ENCODE results near the gene CFAP46.
"Not testable (repeated sequence)": the region's sequence is repeated elsewhere in the genome, so short reads cannot be mapped to it uniquely, and the experiment has no call there.

Gene CFAP46

GRCh38 chr10:132972986-132973902, 30.9 kb upstream of the CFAP46 start:
- Histone ChIP-seq H3K9ac (ENCODE audit: low read length in 5 of 5) (no peak overlapping the region), H3K9me3 (ENCODE audit: control insufficient read depth in 5 of 5, low read length in 5 of 5) (peaks cover 0 to 15% (median 6%) of the 10 kb centered on the region in 5 donors), H3K27me3 (ENCODE audit: control insufficient read depth in 5 of 5, insufficient read depth in 4 of 5, low read length in 5 of 5) (peaks cover 53 to 69% (median 57%) of the 10 kb centered on the region in 5 donors), H3K4me3 (ENCODE audit: low read depth in 1 of 5, low read length in 5 of 5) (no peak overlapping the region), H3K36me3 (ENCODE audit: control insufficient read depth in 5 of 5, insufficient read depth in 5 of 5, low read length in 5 of 5) (no peaks in the 10 kb centered on the region), H3K27ac (ENCODE audit: low read depth, low read length) (no peak overlapping the region), H3K4me1 (ENCODE audit: control insufficient read depth in 5 of 5, insufficient read depth in 5 of 5, low read length in 5 of 5) (no peaks in the 10 kb centered on the region)

GRCh38 chr10:132972149-132972985, 30.0 kb upstream of the CFAP46 start:
- H3K27ac ChIP-seq (ENCODE audit: low read depth, low read length), result no peak overlapping the region
- H3K4me1 ChIP-seq (ENCODE audit: control insufficient read depth in 5 of 5, insufficient read depth in 5 of 5, low read length in 5 of 5), result peaks cover 0 to 4% (median 0%) of the 10 kb centered on the region in 5 donors
- H3K9me3 ChIP-seq (ENCODE audit: control insufficient read depth in 5 of 5, low read length in 5 of 5), result peaks cover 0 to 15% (median 6%) of the 10 kb centered on the region in 5 donors
- H3K36me3 ChIP-seq (ENCODE audit: control insufficient read depth in 5 of 5, insufficient read depth in 5 of 5, low read length in 5 of 5), result no peaks in the 10 kb centered on the region
- H3K27me3 ChIP-seq (ENCODE audit: control insufficient read depth in 5 of 5, insufficient read depth in 4 of 5, low read length in 5 of 5), result peaks cover 53 to 64% (median 55%) of the 10 kb centered on the region in 5 donors
- no peak overlapping the region for H3K4me3 ChIP-seq (ENCODE audit: low read depth in 1 of 5, low read length in 5 of 5)
- H3K9ac ChIP-seq (ENCODE audit: low read length in 5 of 5), result no peak overlapping the region

- Histone ChIP-seq H3K4me3 (ENCODE audit: low read depth in 1 of 5, low read length in 5 of 5) (no peak overlapping the region), H3K4me1 (ENCODE audit: control insufficient read depth in 5 of 5, insufficient read depth in 5 of 5, low read length in 5 of 5) (peaks cover 0 to 4% (median 0%) of the 10 kb centered on the region in 5 donors), H3K27me3 (ENCODE audit: control insufficient read depth in 5 of 5, insufficient read depth in 4 of 5, low read length in 5 of 5) (peaks cover 49 to 62% (median 57%) of the 10 kb centered on the region in 5 donors), H3K27ac (ENCODE audit: low read depth, low read length) (no peak overlapping the region), H3K9me3 (ENCODE audit: control insufficient read depth in 5 of 5, low read length in 5 of 5) (peaks cover 0 to 15% (median 6%) of the 10 kb centered on the region in 5 donors), H3K9ac (ENCODE audit: low read length in 5 of 5) (no peak overlapping the region), H3K36me3 (ENCODE audit: control insufficient read depth in 5 of 5, insufficient read depth in 5 of 5, low read length in 5 of 5) (no peaks in the 10 kb centered on the region)
These were observed 29.2 kb upstream of the CFAP46 start for GRCh38 chr10:132971448-132972148.

- H3K4me1 ChIP-seq (ENCODE audit: control insufficient read depth in 5 of 5, insufficient read depth in 5 of 5, low read length in 5 of 5), result peaks cover 0 to 4% (median 0%) of the 10 kb centered on the region in 5 donors
- H3K36me3 ChIP-seq (ENCODE audit: control insufficient read depth in 5 of 5, insufficient read depth in 5 of 5, low read length in 5 of 5), result no peaks in the 10 kb centered on the region
- peaks cover 0 to 15% (median 6%) of the 10 kb centered on the region in 5 donors for H3K9me3 ChIP-seq (ENCODE audit: control insufficient read depth in 5 of 5, low read length in 5 of 5)
- H3K4me3 ChIP-seq (ENCODE audit: low read depth in 1 of 5, low read length in 5 of 5), result no peak overlapping the region
- no peak overlapping the region for H3K9ac ChIP-seq (ENCODE audit: low read length in 5 of 5)
- no peak overlapping the region for H3K27ac ChIP-seq (ENCODE audit: low read depth, low read length)
- H3K27me3 ChIP-seq (ENCODE audit: control insufficient read depth in 5 of 5, insufficient read depth in 4 of 5, low read length in 5 of 5), result peaks cover 46 to 64% (median 58%) of the 10 kb centered on the region in 5 donors
These were observed 28.5 kb upstream of the CFAP46 start for GRCh38 chr10:132970641-132971438.

- Histone ChIP-seq H3K9me3 (ENCODE audit: control insufficient read depth in 5 of 5, low read length in 5 of 5) (peaks cover 0 to 15% (median 6%) of the 10 kb centered on the region in 5 donors), H3K27ac (ENCODE audit: low read depth, low read length) (no peak overlapping the region), H3K27me3 (ENCODE audit: control insufficient read depth in 5 of 5, insufficient read depth in 4 of 5, low read length in 5 of 5) (peaks cover 19 to 61% (median 41%) of the 10 kb centered on the region in 5 donors)
These were observed 25.2 kb upstream of the CFAP46 start for GRCh38 chr10:132967540-132967939.

GRCh38 chr10:132965411-132966057, 23.2 kb upstream of the CFAP46 start:
- H3K4me1 ChIP-seq (ENCODE audit: control insufficient read depth in 5 of 5, insufficient read depth in 5 of 5, low read length in 5 of 5), result peaks cover 0 to 19% (median 12%) of the 10 kb centered on the region in 5 donors
- peaks cover 2 to 56% (median 33%) of the 10 kb centered on the region in 5 donors for H3K27me3 ChIP-seq (ENCODE audit: control insufficient read depth in 5 of 5, insufficient read depth in 4 of 5, low read length in 5 of 5)
- H3K9me3 ChIP-seq (ENCODE audit: control insufficient read depth in 5 of 5, low read length in 5 of 5), result peaks cover 0 to 9% (median 4%) of the 10 kb centered on the region in 5 donors
- H3K27ac ChIP-seq (ENCODE audit: low read depth, low read length), result no peak overlapping the region
- H3K36me3 ChIP-seq (ENCODE audit: control insufficient read depth in 5 of 5, insufficient read depth in 5 of 5, low read length in 5 of 5), result no peaks in the 10 kb centered on the region
- peak overlapping the region in 3 of 5 donors; percentile 14 to 48 (median 16) for H3K4me3 ChIP-seq (ENCODE audit: low read depth in 1 of 5, low read length in 5 of 5)
- H3K9ac ChIP-seq (ENCODE audit: low read length in 5 of 5), result no peak overlapping the region

More at GRCh38 chr10:132967540-132967939, 25.2 kb upstream of the CFAP46 start:
- H3K4me3 ChIP-seq (ENCODE audit: low read depth in 1 of 5, low read length in 5 of 5), result no peak overlapping the region
- no peaks in the 10 kb centered on the region for H3K36me3 ChIP-seq (ENCODE audit: control insufficient read depth in 5 of 5, insufficient read depth in 5 of 5, low read length in 5 of 5)
- no peak overlapping the region for H3K9ac ChIP-seq (ENCODE audit: low read length in 5 of 5)
- H3K4me1 ChIP-seq (ENCODE audit: control insufficient read depth in 5 of 5, insufficient read depth in 5 of 5, low read length in 5 of 5), result peaks cover 0 to 9% (median 5%) of the 10 kb centered on the region in 5 donors

- Histone ChIP-seq H3K4me1 (ENCODE audit: control insufficient read depth in 5 of 5, insufficient read depth in 5 of 5, low read length in 5 of 5) (peaks cover 0 to 19% (median 12%) of the 10 kb centered on the region in 5 donors), H3K27me3 (ENCODE audit: control insufficient read depth in 5 of 5, insufficient read depth in 4 of 5, low read length in 5 of 5) (peaks cover 1 to 59% (median 37%) of the 10 kb centered on the region in 5 donors), H3K4me3 (ENCODE audit: low read depth in 1 of 5, low read length in 5 of 5) (peak overlapping the region in 3 of 5 donors; percentile 14 to 48 (median 16))
- not testable (repeated sequence) for H3K27ac ChIP-seq (ENCODE audit: low read depth, low read length); H3K9me3 ChIP-seq (ENCODE audit: control insufficient read depth in 5 of 5, low read length in 5 of 5); H3K9ac ChIP-seq (ENCODE audit: low read length in 5 of 5); H3K36me3 ChIP-seq (ENCODE audit: control insufficient read depth in 5 of 5, insufficient read depth in 5 of 5, low read length in 5 of 5)
These were observed 22.5 kb upstream of the CFAP46 start for GRCh38 chr10:132964707-132965410.

GRCh38 chr10:132964231-132964630, 21.9 kb upstream of the CFAP46 start:
- Histone ChIP-seq H3K9ac (ENCODE audit: low read length in 5 of 5) (no peak overlapping the region), H3K4me3 (ENCODE audit: low read depth in 1 of 5, low read length in 5 of 5) (no peak overlapping the region), H3K9me3 (ENCODE audit: control insufficient read depth in 5 of 5, low read length in 5 of 5) (peaks cover 0 to 6% (median 3%) of the 10 kb centered on the region in 5 donors), H3K4me1 (ENCODE audit: control insufficient read depth in 5 of 5, insufficient read depth in 5 of 5, low read length in 5 of 5) (peaks cover 0 to 22% (median 12%) of the 10 kb centered on the region in 5 donors), H3K36me3 (ENCODE audit: control insufficient read depth in 5 of 5, insufficient read depth in 5 of 5, low read length in 5 of 5) (no peaks in the 10 kb centered on the region), H3K27ac (ENCODE audit: low read depth, low read length) (no peak overlapping the region), H3K27me3 (ENCODE audit: control insufficient read depth in 5 of 5, insufficient read depth in 4 of 5, low read length in 5 of 5) (peaks cover 6 to 63% (median 42%) of the 10 kb centered on the region in 5 donors)

Data from subcutaneous abdominal adipose tissue (tissue), 5 donors.